AG04450 (cell line): ENCODE measurements around the gene EVA1A. TPM values are rescaled to one million over a fixed set of nuclear protein-coding genes. Genes with fewer than 3 reads are reported as not detected.

Source experiments
- CTCF ChIA-PET: fragments of 300-600, 350-600 bp; formaldehyde crosslinking; extraction: SDS; loops from one replicate; lab custom pipeline; 2022; ENCODE audit warnings: antibody characterized with exemption, inconsistent platforms; lab: Charles Lee
- POLR2A ChIA-PET: fragments of 350-600 bp; formaldehyde crosslinking; extraction: SDS; loops from one replicate; lab custom pipeline; 2021; ENCODE audit warnings: antibody characterized with exemption, inconsistent platforms; lab: Yijun Ruan, JAX
- DNase-seq: peaks from one replicate; pipeline ENCODE4 v3.0.0-alpha.2; 2011; ENCODE audit warnings: low read depth, low spot score
- H3K27ac ChIP-seq: one replicate; pipeline ENCODE4 v1.5.1; 2012; ENCODE audit warnings: low read depth, low read length, control low read depth
- H3K27me3 ChIP-seq: one replicate; pipeline ENCODE4 v1.6.0; 2012; ENCODE audit warnings: low read length; ENCODE audit not compliant: control insufficient read depth, insufficient read depth
- H3K4me3 ChIP-seq: 2 replicates; pipeline ENCODE4 v1.5.1; 2011; ENCODE audit warnings: mild to moderate bottlenecking, low read depth, low read length, control low read depth
- H3K9me3 ChIP-seq: 2 replicates; pipeline ENCODE4 v1.5.1; 2012; ENCODE audit warnings: low read length; ENCODE audit not compliant: control insufficient read depth, insufficient read depth
- CTCF ChIP-seq: IDR thresholded peaks from 2 replicates; pipeline ENCODE4 v1.5.1; 2011; ENCODE audit warnings: low read depth, low read length, control low read depth, inconsistent platforms
- polyA plus RNA-seq: library from polyadenylated mRNA; depleted of rRNA; stranded (reverse); fragments of >200 nt; gene quantifications from 2 replicates; pipeline ENCODE4 v1.2.3, GENCODE V29; 2011

Gene EVA1A
- polyA plus RNA-seq, 1 experiment: 22.8 TPM

- TF ChIP-seq CTCF: no peak
- Histone ChIP-seq H3K4me3 (no peak overlapping the region), H3K27me3 (no peaks in the 10 kb centered on the region), H3K9me3 (no peaks in the 10 kb centered on the region), H3K27ac (no peak overlapping the region)
- ChIA-PET POLR2A (interaction anchor here (0.7 kb wide), 1 partner anchor 305 kb away, joined by 3 read pairs; no protein-coding TSS in a partner anchor), CTCF (interaction anchor here (0.8 to 3.1 kb wide), 4 partner anchors 64 to 82 kb away, joined by 3 to 12 read pairs (median 4); no protein-coding TSS in a partner anchor)
- no peak for DNase-seq
Observed at GRCh38 chr2:75528221-75528977, 32.3 kb downstream of the EVA1A start.

DNA sequence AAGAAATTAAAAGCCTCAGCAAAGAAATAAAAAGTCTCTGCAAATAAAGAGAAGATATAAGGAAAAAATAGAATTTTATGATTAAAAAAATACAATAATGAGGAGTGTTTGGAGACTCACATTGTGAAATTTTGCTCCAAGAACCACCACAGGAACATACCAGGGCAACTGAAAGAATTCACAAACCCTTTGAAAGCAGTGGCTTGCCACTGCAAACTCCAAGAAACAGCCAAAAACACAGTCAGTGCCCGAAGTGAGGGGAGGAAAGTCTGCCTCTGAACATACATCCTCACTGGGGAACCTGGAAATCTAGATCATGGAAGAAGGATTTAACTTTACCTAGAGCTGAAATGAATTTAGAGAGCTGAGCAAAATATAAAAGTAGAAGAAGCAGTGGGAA, 33.1 kb downstream of the EVA1A start:
- CTCF ChIA-PET: interaction anchor here (0.6 to 3.1 kb wide), 3 partner anchors 63 to 118 kb away, joined by 3 to 12 read pairs (median 6); no protein-coding TSS in a partner anchor
- TF ChIP-seq CTCF: no peak
- no peaks in the 10 kb centered on the region for H3K9me3 ChIP-seq
- H3K27me3 ChIP-seq: no peaks in the 10 kb centered on the region
- H3K27ac ChIP-seq: no peak overlapping the region
- DNase-seq: no peak
- H3K4me3 ChIP-seq: no peak overlapping the region
- POLR2A ChIA-PET: interaction anchor here (0.7 kb wide), 1 partner anchor 304 kb away, joined by 3 read pairs; no protein-coding TSS in a partner anchor

DNA sequence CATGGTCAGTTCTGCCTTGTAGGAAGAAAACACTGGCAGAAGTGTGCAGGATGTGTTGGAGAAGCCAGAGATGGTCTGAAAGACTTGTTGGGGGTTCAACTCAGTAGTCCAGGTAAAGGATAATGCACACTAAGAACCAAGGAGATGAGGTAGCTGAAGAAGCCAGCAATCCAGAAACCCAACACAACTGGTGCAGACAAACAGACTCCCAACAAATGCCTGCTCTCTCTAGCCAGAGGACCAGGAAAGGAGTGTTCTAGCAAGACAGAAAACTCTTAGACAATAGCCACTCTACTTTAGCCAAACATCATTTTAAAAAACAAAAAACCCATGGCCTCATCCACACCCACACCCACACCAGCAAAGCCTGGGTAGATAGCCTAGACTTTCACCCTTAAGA, 33.9 kb downstream of the EVA1A start:
- Histone ChIP-seq H3K27ac (no peak overlapping the region), H3K27me3 (no peaks in the 10 kb centered on the region), H3K4me3 (no peak overlapping the region), H3K9me3 (no peaks in the 10 kb centered on the region)
- no peak for TF ChIP-seq CTCF
- POLR2A ChIA-PET: no interaction called here
- CTCF ChIA-PET: interaction anchor here (0.6 to 3.1 kb wide), 5 partner anchors 13 to 119 kb away, joined by 3 to 12 read pairs (median 3); no protein-coding TSS in a partner anchor
- no peak for DNase-seq

DNA sequence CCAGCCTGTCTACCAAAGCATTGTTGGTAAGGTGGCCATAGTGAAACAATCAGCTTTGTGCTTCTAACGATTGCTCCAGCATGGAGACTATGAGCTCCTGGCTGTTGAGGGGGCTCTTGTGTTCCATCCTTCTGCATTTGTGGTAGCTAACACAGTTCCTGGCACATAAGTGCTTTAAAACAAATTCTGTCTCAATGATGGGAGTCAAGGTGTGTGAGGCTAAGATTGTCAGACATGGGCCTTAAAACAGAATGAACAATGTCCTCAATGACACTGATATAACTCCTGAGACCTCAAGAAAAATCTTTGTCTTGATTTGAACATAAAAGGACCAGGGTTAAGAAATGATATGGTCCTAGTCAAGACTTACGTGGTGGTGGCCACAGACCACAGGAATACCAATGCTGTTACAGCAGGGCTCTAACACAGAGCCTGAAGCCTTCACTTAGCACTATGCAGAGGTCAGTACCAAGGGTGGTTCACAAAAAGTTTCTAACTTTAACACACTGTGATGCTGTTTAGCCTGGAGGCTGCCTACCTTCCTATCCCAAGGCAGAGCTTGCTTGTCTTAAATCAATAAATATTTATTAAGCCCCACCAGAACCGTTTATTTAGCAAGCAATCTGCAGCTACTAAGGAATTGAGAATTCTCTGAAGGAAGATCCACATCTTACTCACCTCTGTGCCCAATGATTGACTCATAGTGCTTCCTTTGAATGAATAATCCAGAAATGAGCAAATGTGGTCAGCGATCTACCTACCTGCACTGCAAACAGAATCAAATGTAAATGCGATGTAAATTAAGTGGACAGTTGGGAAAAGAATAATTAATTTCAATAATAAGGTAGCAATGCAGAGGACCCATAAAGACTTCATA, 35.1 kb downstream of the EVA1A start:
- POLR2A ChIA-PET: no interaction called here
- Histone ChIP-seq H3K9me3 (no peaks in the 10 kb centered on the region), H3K4me3 (no peak overlapping the region), H3K27ac (no peak overlapping the region), H3K27me3 (no peaks in the 10 kb centered on the region)
- no peak for TF ChIP-seq CTCF
- CTCF ChIA-PET: interaction anchor here (0.5 to 3.1 kb wide), 5 partner anchors 12 to 88 kb away, joined by 3 to 12 read pairs (median 3); no protein-coding TSS in a partner anchor
- DNase-seq: no peak
